ENCODE results near the gene QRFP. TPM values are rescaled to one million over a fixed set of nuclear protein-coding genes. Genes with fewer than 3 reads are reported as not detected.

QRFP gene
- polyA plus RNA-seq, 3 donors, result 0.18 to 0.60 (median 0.21) TPM

DNA sequence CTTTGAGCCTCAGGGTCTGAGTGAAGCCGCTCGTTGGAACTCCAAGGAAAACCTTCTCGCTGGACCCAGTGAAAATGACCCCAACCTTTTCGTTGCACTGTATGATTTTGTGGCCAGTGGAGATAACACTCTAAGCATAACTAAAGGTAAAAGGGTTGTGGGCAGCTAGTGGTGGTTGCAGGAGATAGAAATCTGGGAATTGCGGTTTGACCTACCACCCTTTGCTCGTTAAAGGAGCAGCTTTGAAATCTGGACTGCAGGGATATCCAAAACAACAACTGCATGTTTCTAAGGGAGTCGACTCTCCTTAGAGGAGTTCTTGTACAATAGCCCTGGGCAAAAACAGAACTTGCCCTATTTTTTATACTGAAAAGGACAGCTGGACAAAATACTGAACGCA is 42.5 kb downstream of the QRFP start:
- H3K27ac Mint-ChIP-seq, result no peak overlapping the region
- H3K4me2 ChIP-seq (replicated peaks; ENCODE audit: extremely low read depth, low read length, poor library complexity, severe bottlenecking), result no peak overlapping the region
- H3K4me1 ChIP-seq (ENCODE audit: control insufficient read depth in 1 of 2, insufficient read depth in 2 of 2, low read length in 2 of 2), result no peaks in the 10 kb centered on the region
- H3K9ac ChIP-seq (ENCODE audit: insufficient read depth, low read length, poor library complexity, severe bottlenecking), result no peak overlapping the region
- no peaks in the 10 kb centered on the region for H4K20me1 ChIP-seq (ENCODE audit: insufficient read depth, low read length)
- H3K27me3 Mint-ChIP-seq (ENCODE audit: low read depth in 3 of 3), result peaks cover 0 to 2% (median 0%) of the 10 kb centered on the region in 3 donors
- DNase-seq, result no peak
- intact Hi-C loops (cut with micrococcal nuclease), result no loop called here
- H3K36me3 Mint-ChIP-seq, result peaks cover 44 to 45% of the 10 kb centered on the region in 2 donors
- no peak overlapping the region for H3K4me3 Mint-ChIP-seq
- H3K4me3 ChIP-seq (replicated peaks in 1 of 3; ENCODE audit: low read depth in 2 of 3, low read length in 3 of 3), result no peak overlapping the region
- H3K36me3 ChIP-seq (replicated peaks in 1 of 2; ENCODE audit: control insufficient read depth in 1 of 2, insufficient read depth in 2 of 2, low read length in 2 of 2), result peaks cover 26 to 53% of the 10 kb centered on the region in 2 donors
- no peak overlapping the region for H3K27ac ChIP-seq (ENCODE audit: low read depth in 1 of 2, low read length in 2 of 2)
- H2AFZ ChIP-seq (ENCODE audit: insufficient read depth, low read depth, low read length, poor library complexity, severe bottlenecking), result no peak overlapping the region
- no peaks in the 10 kb centered on the region for H3K9me3 ChIP-seq (replicated peaks in 1 of 2; ENCODE audit: control insufficient read depth in 1 of 2, insufficient read depth in 1 of 2, low read length in 2 of 2)
- H3K27me3 ChIP-seq (ENCODE audit: control insufficient read depth in 2 of 2, insufficient read depth in 2 of 2, low read length in 2 of 2), result no peaks in the 10 kb centered on the region
- no peaks in the 10 kb centered on the region for H3K4me1 Mint-ChIP-seq
- WGBS (ENCODE audit: insufficient coverage), result 98% methylated on average over 4 of the region's 8 CpGs
- H3K9me3 Mint-ChIP-seq, result no peaks in the 10 kb centered on the region
- peaks cover 21% of the 10 kb centered on the region for H3K79me2 ChIP-seq (ENCODE audit: insufficient read depth, low read length)
- TF ChIP-seq, protein P1, sequence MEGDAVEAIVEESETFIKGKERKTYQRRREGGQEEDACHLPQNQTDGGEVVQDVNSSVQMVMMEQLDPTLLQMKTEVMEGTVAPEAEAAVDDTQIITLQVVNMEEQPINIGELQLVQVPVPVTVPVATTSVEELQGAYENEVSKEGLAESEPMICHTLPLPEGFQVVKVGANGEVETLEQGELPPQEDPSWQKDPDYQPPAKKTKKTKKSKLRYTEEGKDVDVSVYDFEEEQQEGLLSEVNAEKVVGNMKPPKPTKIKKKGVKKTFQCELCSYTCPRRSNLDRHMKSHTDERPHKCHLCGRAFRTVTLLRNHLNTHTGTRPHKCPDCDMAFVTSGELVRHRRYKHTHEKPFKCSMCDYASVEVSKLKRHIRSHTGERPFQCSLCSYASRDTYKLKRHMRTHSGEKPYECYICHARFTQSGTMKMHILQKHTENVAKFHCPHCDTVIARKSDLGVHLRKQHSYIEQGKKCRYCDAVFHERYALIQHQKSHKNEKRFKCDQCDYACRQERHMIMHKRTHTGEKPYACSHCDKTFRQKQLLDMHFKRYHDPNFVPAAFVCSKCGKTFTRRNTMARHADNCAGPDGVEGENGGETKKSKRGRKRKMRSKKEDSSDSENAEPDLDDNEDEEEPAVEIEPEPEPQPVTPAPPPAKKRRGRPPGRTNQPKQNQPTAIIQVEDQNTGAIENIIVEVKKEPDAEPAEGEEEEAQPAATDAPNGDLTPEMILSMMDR (IDR thresholded peaks at IDR 0.05), result no peak

DNA sequence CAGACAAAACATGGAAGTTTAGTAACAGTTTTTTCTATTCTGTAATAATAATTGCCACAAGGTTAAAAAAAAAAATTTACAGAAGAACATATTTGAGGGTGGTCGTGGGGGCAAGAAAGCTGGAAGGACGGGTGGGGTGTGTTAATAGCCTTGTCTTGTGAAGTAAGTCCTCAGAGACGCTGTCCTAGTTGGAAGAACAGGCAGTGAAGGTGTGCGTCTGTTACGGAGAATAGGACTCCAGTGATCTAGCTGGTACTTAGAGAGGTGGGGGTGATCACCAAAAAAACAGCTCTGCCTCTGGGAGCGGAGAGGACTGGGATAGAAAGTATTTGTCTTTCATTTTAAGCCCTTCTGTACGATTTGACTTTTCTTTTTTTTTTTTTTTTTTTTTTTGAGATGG is 43.8 kb downstream of the QRFP start:
- Histone ChIP-seq H3K4me1 (ENCODE audit: control insufficient read depth in 1 of 2, insufficient read depth in 2 of 2, low read length in 2 of 2) (no peaks in the 10 kb centered on the region), H3K4me3 (replicated peaks in 1 of 3; ENCODE audit: low read depth in 2 of 3, low read length in 3 of 3) (no peak overlapping the region), H3K9ac (ENCODE audit: insufficient read depth, low read length, poor library complexity, severe bottlenecking) (no peak overlapping the region), H3K36me3 (replicated peaks in 1 of 2; ENCODE audit: control insufficient read depth in 1 of 2, insufficient read depth in 2 of 2, low read length in 2 of 2) (peaks cover 23 to 41% of the 10 kb centered on the region in 2 donors), H3K27ac (ENCODE audit: low read depth in 1 of 2, low read length in 2 of 2) (no peak overlapping the region), H3K79me2 (ENCODE audit: insufficient read depth, low read length) (peaks cover 33% of the 10 kb centered on the region), H3K9me3 (replicated peaks in 1 of 2; ENCODE audit: control insufficient read depth in 1 of 2, insufficient read depth in 1 of 2, low read length in 2 of 2) (no peaks in the 10 kb centered on the region), H2AFZ (ENCODE audit: insufficient read depth, low read depth, low read length, poor library complexity, severe bottlenecking) (no peak overlapping the region), H4K20me1 (ENCODE audit: insufficient read depth, low read length) (peaks cover 1% of the 10 kb centered on the region), H3K27me3 (ENCODE audit: control insufficient read depth in 2 of 2, insufficient read depth in 2 of 2, low read length in 2 of 2) (no peaks in the 10 kb centered on the region), H3K4me2 (replicated peaks; ENCODE audit: extremely low read depth, low read length, poor library complexity, severe bottlenecking) (no peak overlapping the region)
- intact Hi-C loops (cut with micrococcal nuclease), result no loop called here
- H3K36me3 Mint-ChIP-seq, result peaks cover 35% of the 10 kb centered on the region in 2 donors
- DNase-seq, result no peak
- H3K9me3 Mint-ChIP-seq, result no peaks in the 10 kb centered on the region
- TF ChIP-seq, protein P1 (IDR thresholded peaks at IDR 0.05), result no peak
- no peak overlapping the region for H3K4me3 Mint-ChIP-seq
- WGBS (ENCODE audit: insufficient coverage), result 82% methylated on average over 5 of the region's 7 CpGs
- peaks cover 0 to 2% (median 0%) of the 10 kb centered on the region in 3 donors for H3K27me3 Mint-ChIP-seq (ENCODE audit: low read depth in 3 of 3)
- no peak overlapping the region for H3K27ac Mint-ChIP-seq
- peaks cover 2% of the 10 kb centered on the region for H3K4me1 Mint-ChIP-seq

All from CD14-positive monocyte (primary cell).